Fibroblast of mammary gland (primary cell): Measurements from ENCODE around the gene VAX1.

Experiments used
- DNase-seq: peaks from one replicate; pipeline ENCODE4 v3.0.0-alpha.2; 2010; ENCODE audit warnings: low read depth
- H3K4me3 ChIP-seq: 2 replicates; pipeline ENCODE4 v1.5.1; 2011; ENCODE audit warnings: low read depth, mild to moderate bottlenecking, low read length, moderate library complexity; ENCODE audit not compliant: control insufficient read depth
- TF ChIP-seq, protein P1 (sequence below): conservative IDR thresholded peaks from 2 replicates; pipeline ENCODE4 v1.5.1; 2011; ENCODE audit warnings: low read depth, low read length, inconsistent platforms; ENCODE audit not compliant: control insufficient read depth, insufficient read depth

Gene VAX1

GRCh38 chr10:117138838-117139580 lies 939 bp upstream of the VAX1 start:
- no peak for DNase-seq
- no peak overlapping the region for H3K4me3 ChIP-seq
- TF ChIP-seq, protein P1, sequence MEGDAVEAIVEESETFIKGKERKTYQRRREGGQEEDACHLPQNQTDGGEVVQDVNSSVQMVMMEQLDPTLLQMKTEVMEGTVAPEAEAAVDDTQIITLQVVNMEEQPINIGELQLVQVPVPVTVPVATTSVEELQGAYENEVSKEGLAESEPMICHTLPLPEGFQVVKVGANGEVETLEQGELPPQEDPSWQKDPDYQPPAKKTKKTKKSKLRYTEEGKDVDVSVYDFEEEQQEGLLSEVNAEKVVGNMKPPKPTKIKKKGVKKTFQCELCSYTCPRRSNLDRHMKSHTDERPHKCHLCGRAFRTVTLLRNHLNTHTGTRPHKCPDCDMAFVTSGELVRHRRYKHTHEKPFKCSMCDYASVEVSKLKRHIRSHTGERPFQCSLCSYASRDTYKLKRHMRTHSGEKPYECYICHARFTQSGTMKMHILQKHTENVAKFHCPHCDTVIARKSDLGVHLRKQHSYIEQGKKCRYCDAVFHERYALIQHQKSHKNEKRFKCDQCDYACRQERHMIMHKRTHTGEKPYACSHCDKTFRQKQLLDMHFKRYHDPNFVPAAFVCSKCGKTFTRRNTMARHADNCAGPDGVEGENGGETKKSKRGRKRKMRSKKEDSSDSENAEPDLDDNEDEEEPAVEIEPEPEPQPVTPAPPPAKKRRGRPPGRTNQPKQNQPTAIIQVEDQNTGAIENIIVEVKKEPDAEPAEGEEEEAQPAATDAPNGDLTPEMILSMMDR, result no peak

DNA sequence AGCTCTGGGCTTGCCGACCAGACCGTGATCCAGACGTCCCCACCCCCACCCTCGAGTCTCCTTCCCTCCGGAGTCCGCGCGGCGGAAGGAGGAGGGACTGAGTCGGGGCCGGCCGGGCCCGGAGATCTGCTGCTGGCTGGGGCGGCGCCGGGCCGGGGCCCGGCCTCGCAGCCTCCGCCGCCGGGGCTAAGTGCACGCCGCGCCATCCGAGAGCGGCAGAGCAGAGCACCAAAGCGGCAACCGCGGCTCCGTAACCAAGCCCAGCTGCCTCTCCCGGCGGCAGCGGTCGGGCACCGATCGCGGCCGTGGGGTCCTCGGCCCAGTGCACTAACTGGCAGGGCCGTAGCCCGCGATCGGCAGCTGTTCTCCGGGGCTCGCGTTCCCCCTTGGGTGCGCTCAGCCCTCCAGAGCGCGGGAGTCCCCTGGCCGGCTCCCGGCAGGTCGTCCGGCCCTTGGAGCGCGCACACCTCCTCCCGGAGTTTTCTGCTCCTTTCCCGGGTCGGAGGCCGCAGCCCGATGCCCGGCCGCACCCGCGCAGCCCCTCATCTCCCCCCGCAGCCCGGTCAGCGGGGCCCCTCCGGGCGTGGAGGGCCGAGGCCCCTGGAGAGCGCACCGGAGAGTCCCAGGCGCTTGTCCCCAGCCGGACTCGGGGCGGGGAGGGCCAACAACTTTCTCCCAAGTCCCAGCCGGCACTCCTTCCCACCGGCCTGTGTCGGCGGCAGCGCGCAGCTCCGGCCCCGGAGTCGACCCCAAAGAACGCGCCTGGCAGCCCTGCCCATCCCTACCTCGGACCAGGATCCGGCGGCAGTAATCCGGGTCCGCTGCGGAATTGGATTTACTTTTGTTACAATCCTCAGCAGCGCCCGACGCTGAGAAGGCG lies 799 bp downstream of the VAX1 start:
- no peak overlapping the region for H3K4me3 ChIP-seq
- TF ChIP-seq, protein P1, result no peak
- no peak for DNase-seq

GRCh38 chr10:117136391-117136975 lies 1.6 kb downstream of the VAX1 start:
- TF ChIP-seq, protein P1, result no peak
- no peak for DNase-seq
- no peak overlapping the region for H3K4me3 ChIP-seq

DNA sequence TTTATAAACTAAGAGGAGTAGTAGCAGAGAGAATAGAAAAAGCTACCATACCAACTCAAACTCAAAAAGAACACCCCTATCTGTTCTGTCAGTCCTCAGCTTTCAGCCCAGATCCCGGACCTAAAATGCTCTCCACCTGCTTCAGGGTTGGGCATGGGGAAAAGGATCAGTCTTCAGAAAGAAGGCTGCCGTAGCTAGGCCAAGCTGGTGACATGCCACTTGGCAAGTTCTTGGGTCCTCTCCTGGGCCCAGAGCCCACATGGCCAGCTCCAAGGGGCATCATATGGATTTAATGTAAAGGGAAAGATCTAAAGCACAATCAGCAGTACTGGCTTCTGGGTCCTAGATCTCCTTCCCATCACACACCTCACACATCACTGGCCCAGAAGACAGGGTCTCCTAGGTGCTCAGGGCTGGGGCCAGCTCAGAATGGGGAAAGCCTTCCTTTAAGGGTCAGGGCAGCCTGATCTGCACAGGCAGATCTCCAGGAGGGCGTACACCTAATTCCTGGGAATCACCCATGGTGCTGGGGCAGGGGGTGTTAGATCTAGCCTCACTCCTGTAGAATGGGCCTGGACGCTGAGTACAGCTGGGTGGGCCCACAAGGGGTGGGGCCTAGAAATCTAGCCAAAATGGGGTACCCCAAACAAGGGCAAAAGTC lies 2.5 kb downstream of the VAX1 start:
- no peak for DNase-seq
- TF ChIP-seq, protein P1, result no peak
- H3K4me3 ChIP-seq, result no peak overlapping the region

- TF ChIP-seq, protein P1, result no peak
- DNase-seq, result no peak
- H3K4me3 ChIP-seq, result no peak overlapping the region
These were observed 3.1 kb downstream of the VAX1 start for GRCh38 chr10:117135026-117135372.

- no peak for DNase-seq
- no peak overlapping the region for H3K4me3 ChIP-seq
These were observed 3.6 kb downstream of the VAX1 start for GRCh38 chr10:117134306-117135025.

More at GRCh38 chr10:117134306-117135025, 3.6 kb downstream of the VAX1 start:
- TF ChIP-seq, protein P1, result no peak
